C4-2B (cell line): Measurements from ENCODE around the gene SLC44A1.

Source experiments
- ZFX ChIP-seq: fragments of 450-650 bp; IDR thresholded peaks from 2 replicates; pipeline ENCODE4 v1.6.1; 2017
- TF ChIP-seq, protein P1 (sequence below): fragments of 450-650 bp; conservative IDR thresholded peaks from 2 replicates; pipeline ENCODE4 v1.5.1; 2017; ENCODE audit warnings: mild to moderate bottlenecking

DNA sequence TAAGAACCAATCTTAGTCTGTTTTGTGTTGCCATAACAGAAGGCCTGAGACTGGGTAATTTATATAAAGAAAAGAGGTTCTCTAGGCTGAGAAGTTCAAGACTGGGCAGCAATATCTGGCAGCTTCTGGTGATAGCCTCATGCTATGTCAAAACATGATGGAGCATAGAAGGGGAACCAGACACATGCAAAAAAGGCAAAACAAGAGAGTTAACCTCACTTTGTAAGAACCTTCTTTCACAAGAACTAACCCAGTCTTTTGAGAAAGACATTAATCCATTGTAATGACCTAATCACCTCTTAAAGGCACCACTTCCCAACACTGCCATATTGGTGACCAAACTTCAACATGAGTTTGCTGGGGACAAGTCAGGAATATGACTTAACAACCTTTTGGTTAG, 240.7 kb downstream of the SLC44A1 start:
- TF ChIP-seq, protein P1, sequence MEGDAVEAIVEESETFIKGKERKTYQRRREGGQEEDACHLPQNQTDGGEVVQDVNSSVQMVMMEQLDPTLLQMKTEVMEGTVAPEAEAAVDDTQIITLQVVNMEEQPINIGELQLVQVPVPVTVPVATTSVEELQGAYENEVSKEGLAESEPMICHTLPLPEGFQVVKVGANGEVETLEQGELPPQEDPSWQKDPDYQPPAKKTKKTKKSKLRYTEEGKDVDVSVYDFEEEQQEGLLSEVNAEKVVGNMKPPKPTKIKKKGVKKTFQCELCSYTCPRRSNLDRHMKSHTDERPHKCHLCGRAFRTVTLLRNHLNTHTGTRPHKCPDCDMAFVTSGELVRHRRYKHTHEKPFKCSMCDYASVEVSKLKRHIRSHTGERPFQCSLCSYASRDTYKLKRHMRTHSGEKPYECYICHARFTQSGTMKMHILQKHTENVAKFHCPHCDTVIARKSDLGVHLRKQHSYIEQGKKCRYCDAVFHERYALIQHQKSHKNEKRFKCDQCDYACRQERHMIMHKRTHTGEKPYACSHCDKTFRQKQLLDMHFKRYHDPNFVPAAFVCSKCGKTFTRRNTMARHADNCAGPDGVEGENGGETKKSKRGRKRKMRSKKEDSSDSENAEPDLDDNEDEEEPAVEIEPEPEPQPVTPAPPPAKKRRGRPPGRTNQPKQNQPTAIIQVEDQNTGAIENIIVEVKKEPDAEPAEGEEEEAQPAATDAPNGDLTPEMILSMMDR: no peak
- TF ChIP-seq ZFX: no peak
